OCI-LY7 (cell line): ENCODE measurements around the gene CCNK. TPM values are rescaled to one million over a fixed set of nuclear protein-coding genes. Genes with fewer than 3 reads are reported as not detected.

Experiments
- BruUV-seq: library from RNA; stranded (reverse); fragments of 400-500 nt; replicated peaks from 2 replicates; lab custom pipeline; 2021; lab: Mats Ljungman, UMichigan
- CTCF ChIA-PET: fragments of 300-600 bp; sonication (Branson Sonifier 250); formaldehyde crosslinking; loops from one replicate; lab custom pipeline; 2022; ENCODE audit warnings: antibody characterized with exemption; ENCODE audit not compliant: unreplicated experiment; lab: Charles Lee
- POLR2A ChIA-PET: fragments of 300-600 bp; sonication (Branson Sonifier 250); formaldehyde crosslinking; loops from one replicate; lab custom pipeline; 2022; ENCODE audit warnings: antibody characterized with exemption; lab: Charles Lee
- DNase-seq: peaks from one replicate; pipeline ENCODE4 v3.0.0-alpha.2; 2015; ENCODE audit warnings: low spot score
- H2AFZ ChIP-seq: fragments of 200-600 bp; sonication (generic), shearing (Covaris generic); 2 replicates; pipeline ENCODE4 v1.6.1; 2014; ENCODE audit warnings: mild to moderate bottlenecking, antibody characterized with exemption, low read length, moderate library complexity
- H3K27ac ChIP-seq: fragments of 200-600 bp; sonication (generic); 2 replicates; pipeline ENCODE4 v1.5.1; 2014; ENCODE audit warnings: mixed run types, low read depth, mild to moderate bottlenecking, moderate library complexity, low read length, inconsistent platforms; ENCODE audit not compliant: poor library complexity, severe bottlenecking
- H3K36me3 ChIP-seq: fragments of 200-600 bp; sonication (generic); 2 replicates; pipeline ENCODE4 v1.6.1; 2014; ENCODE audit warnings: mild to moderate bottlenecking, antibody characterized with exemption, low read length, moderate library complexity, mixed read lengths; ENCODE audit not compliant: insufficient read depth
- H3K4me1 ChIP-seq: fragments of 200-600 bp; sonication (generic); 2 replicates; pipeline ENCODE4 v1.5.1; 2014; ENCODE audit warnings: mild to moderate bottlenecking, low read length; ENCODE audit not compliant: insufficient read depth, poor library complexity, severe bottlenecking
- H3K4me2 ChIP-seq: fragments of 200-600 bp; sonication (generic); 2 replicates; pipeline ENCODE4 v1.6.1; 2014; ENCODE audit warnings: mild to moderate bottlenecking, low read length
- H3K4me3 ChIP-seq: fragments of 200-600 bp; sonication (generic); 2 replicates; pipeline ENCODE4 v1.5.1; 2014; ENCODE audit warnings: mild to moderate bottlenecking, low read depth, low read length; ENCODE audit not compliant: poor library complexity, severe bottlenecking
- H3K79me2 ChIP-seq: fragments of 200-600 bp; sonication (generic); 2 replicates; pipeline ENCODE4 v1.6.1; 2016; ENCODE audit warnings: low read depth, mild to moderate bottlenecking, low read length, moderate library complexity, mixed read lengths; ENCODE audit not compliant: insufficient read depth
- H3K9me2 ChIP-seq: fragments of 200-600 bp; sonication (generic); 2 replicates; pipeline ENCODE4 v1.6.1; 2016; ENCODE audit warnings: mild to moderate bottlenecking, low read length, mixed read lengths; ENCODE audit not compliant: insufficient read depth
- H3K9me3 ChIP-seq: fragments of 200-600 bp; sonication (generic); 2 replicates; pipeline ENCODE4 v1.6.1; 2014; ENCODE audit warnings: mild to moderate bottlenecking, mixed run types, low read length, mixed read lengths
- H4K20me1 ChIP-seq: fragments of 200-600 bp; sonication (generic); 2 replicates; pipeline ENCODE4 v1.6.1; 2014; ENCODE audit warnings: mild to moderate bottlenecking, antibody characterized with exemption, low read length, moderate library complexity, mixed read lengths; ENCODE audit not compliant: insufficient read depth
- CTCF ChIP-seq: fragments of 200-600 bp; sonication (generic); conservative IDR thresholded peaks from 2 replicates; pipeline ENCODE4 v1.5.1; 2014; ENCODE audit warnings: mild to moderate bottlenecking, antibody characterized with exemption, low read length, moderate library complexity, mixed read lengths
- EZH2phosphoT487 ChIP-seq: fragments of 200-600 bp; sonication (generic); IDR thresholded peaks from 2 replicates; pipeline ENCODE4 v1.6.1; 2018; ENCODE audit warnings: low read depth, borderline replicate concordance, mild to moderate bottlenecking, mixed run types, antibody characterized with exemption, low read length, moderate library complexity, mixed read lengths
- intact Hi-C: fragments of 100-400 bp; cut with micrococcal nuclease; formaldehyde crosslinking; loops from one replicate; pipeline ENCODE4 v1.10.0; 2022; ENCODE audit not compliant: unreplicated experiment
- total RNA-seq, 2 experiments: library from RNA; depleted of rRNA in 1 of 2; stranded (reverse); fragments of >200 nt in 1 of 2; shearing (Covaris generic) in 1 of 2; gene quantifications; 2 replicates each; pipeline ENCODE4 v1.2.3, GENCODE V29; 2014 to 2022

CCNK gene
- total RNA-seq, 2 experiments from 2014 or later: 25.1 to 69.0 TPM

GRCh38 chr14:99527026-99527425 lies 45.8 kb downstream of the CCNK start:
- DNase-seq: no peak
- ChIA-PET POLR2A (no interaction called here), CTCF (no interaction called here)
- H3K9me2 ChIP-seq: no peaks in the 10 kb centered on the region
- H4K20me1 ChIP-seq: no peaks in the 10 kb centered on the region
- no peaks in the 10 kb centered on the region for H3K36me3 ChIP-seq
- H3K4me1 ChIP-seq: no peaks in the 10 kb centered on the region
- no TSS peak for BruUV-seq
- no peak overlapping the region for H2AFZ ChIP-seq
- H3K27ac ChIP-seq: no peak overlapping the region
- no peak overlapping the region for H3K4me3 ChIP-seq
- no peak overlapping the region for H3K4me2 ChIP-seq
- no peaks in the 10 kb centered on the region for H3K79me2 ChIP-seq
- H3K9me3 ChIP-seq: no peaks in the 10 kb centered on the region
- no peak for TF ChIP-seq EZH2phosphoT487
- TF ChIP-seq CTCF: no peak
- intact Hi-C loops: no loop called here

- DNase-seq: no peak
- ChIA-PET POLR2A (no interaction called here), CTCF (no interaction called here)
- H4K20me1 ChIP-seq: no peaks in the 10 kb centered on the region
- H3K79me2 ChIP-seq: no peaks in the 10 kb centered on the region
- intact Hi-C loops: no loop called here
- no peak overlapping the region for H2AFZ ChIP-seq
- TF ChIP-seq EZH2phosphoT487 (no peak), CTCF (no peak)
- H3K9me3 ChIP-seq: no peaks in the 10 kb centered on the region
- no peak overlapping the region for H3K27ac ChIP-seq
- H3K4me2 ChIP-seq: no peak overlapping the region
- no TSS peak for BruUV-seq
- H3K4me3 ChIP-seq: no peak overlapping the region
- no peaks in the 10 kb centered on the region for H3K36me3 ChIP-seq
- no peaks in the 10 kb centered on the region for H3K9me2 ChIP-seq
- H3K4me1 ChIP-seq: no peaks in the 10 kb centered on the region
Observed at GRCh38 chr14:99527427-99528076, 46.3 kb downstream of the CCNK start.

- intact Hi-C loops: no loop called here
- BruUV-seq: no TSS peak
- no peaks in the 10 kb centered on the region for H3K36me3 ChIP-seq
- no peaks in the 10 kb centered on the region for H4K20me1 ChIP-seq
- POLR2A ChIA-PET: no interaction called here
- no peak for DNase-seq
- no peaks in the 10 kb centered on the region for H3K9me2 ChIP-seq
- no peaks in the 10 kb centered on the region for H3K9me3 ChIP-seq
- H3K27ac ChIP-seq: no peak overlapping the region
- no peak overlapping the region for H3K4me2 ChIP-seq
- H3K4me3 ChIP-seq: no peak overlapping the region
- H3K79me2 ChIP-seq: no peaks in the 10 kb centered on the region
- H2AFZ ChIP-seq: no peak overlapping the region
- no peaks in the 10 kb centered on the region for H3K4me1 ChIP-seq
- CTCF ChIA-PET: no interaction called here
- TF ChIP-seq EZH2phosphoT487 (no peak), CTCF (no peak)
Observed at GRCh38 chr14:99529899-99530298, 48.7 kb downstream of the CCNK start.
